Measurements from ENCODE around the gene BICC1.

GRCh38 chr10:58627392-58627791, 114.7 kb downstream of the BICC1 start:
- TF ChIP-seq, protein P1, sequence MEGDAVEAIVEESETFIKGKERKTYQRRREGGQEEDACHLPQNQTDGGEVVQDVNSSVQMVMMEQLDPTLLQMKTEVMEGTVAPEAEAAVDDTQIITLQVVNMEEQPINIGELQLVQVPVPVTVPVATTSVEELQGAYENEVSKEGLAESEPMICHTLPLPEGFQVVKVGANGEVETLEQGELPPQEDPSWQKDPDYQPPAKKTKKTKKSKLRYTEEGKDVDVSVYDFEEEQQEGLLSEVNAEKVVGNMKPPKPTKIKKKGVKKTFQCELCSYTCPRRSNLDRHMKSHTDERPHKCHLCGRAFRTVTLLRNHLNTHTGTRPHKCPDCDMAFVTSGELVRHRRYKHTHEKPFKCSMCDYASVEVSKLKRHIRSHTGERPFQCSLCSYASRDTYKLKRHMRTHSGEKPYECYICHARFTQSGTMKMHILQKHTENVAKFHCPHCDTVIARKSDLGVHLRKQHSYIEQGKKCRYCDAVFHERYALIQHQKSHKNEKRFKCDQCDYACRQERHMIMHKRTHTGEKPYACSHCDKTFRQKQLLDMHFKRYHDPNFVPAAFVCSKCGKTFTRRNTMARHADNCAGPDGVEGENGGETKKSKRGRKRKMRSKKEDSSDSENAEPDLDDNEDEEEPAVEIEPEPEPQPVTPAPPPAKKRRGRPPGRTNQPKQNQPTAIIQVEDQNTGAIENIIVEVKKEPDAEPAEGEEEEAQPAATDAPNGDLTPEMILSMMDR (IDR thresholded peaks at IDR 0.05; ENCODE audit: poor library complexity), result no peak
- TF ChIP-seq EZH2phosphoT487 (IDR thresholded peaks at IDR 0.05; ENCODE audit: low read depth, severe bottlenecking, unreplicated experiment), result no peak
- no peak for TF ChIP-seq EZH2 (IDR thresholded peaks at IDR 0.05; ENCODE audit: borderline replicate concordance)
